Fibroblast of skin of right quadriceps (primary cell): ENCODE results near the gene OR8G1.
"Not testable (repeated sequence)": the region's sequence is repeated elsewhere in the genome, so short reads cannot be mapped to it uniquely, and the experiment has no call there.

ENCODE experiments used
- DNase-seq: peaks from one replicate; pipeline ENCODE4 v3.0.0-alpha.2; 2013

The OR8G1 gene

GRCh38 chr11:124249869-124250268 lies 9.0 kb downstream of the OR8G1 start:
- DNase-seq, result not testable (repeated sequence)

GRCh38 chr11:124256076-124256475 lies 15.2 kb downstream of the OR8G1 start, which contains the start of gene OR8G5:
OR8G5 (plus strand) TSS chr11:124256376; CDS start chr11:124264932, 8,556 bp downstream.
- DNase-seq, result no peak

- not testable (repeated sequence) for DNase-seq
Measured at GRCh38 chr11:124265041-124265440, 24.1 kb downstream of the OR8G1 start.

- peak; percentile 18 for DNase-seq
Measured at GRCh38 chr11:124270886-124271285, 30.0 kb downstream of the OR8G1 start.

GRCh38 chr11:124274000-124274399 lies 33.1 kb downstream of the OR8G1 start:
- DNase-seq, result no peak

GRCh38 chr11:124276081-124276480 lies 35.2 kb downstream of the OR8G1 start:
- peak; percentile 40 for DNase-seq

GRCh38 chr11:124277207-124277606 lies 36.3 kb downstream of the OR8G1 start:
- no peak for DNase-seq

- DNase-seq, result no peak
Measured at GRCh38 chr11:124277804-124278203, 36.9 kb downstream of the OR8G1 start.

- no peak for DNase-seq
Measured at GRCh38 chr11:124278261-124278660, 37.4 kb downstream of the OR8G1 start.

- DNase-seq, result peak; percentile 89
Measured at GRCh38 chr11:124285610-124286344, 44.9 kb downstream of the OR8G1 start.

GRCh38 chr11:124294687-124295086 lies 53.8 kb downstream of the OR8G1 start:
- no peak for DNase-seq

- peak; percentile 3 for DNase-seq
Measured at GRCh38 chr11:124296016-124296415, 55.1 kb downstream of the OR8G1 start.

- DNase-seq, result peak; percentile 74
Measured at GRCh38 chr11:124297921-124298320, 57.0 kb downstream of the OR8G1 start.

GRCh38 chr11:124301548-124301947 lies 60.7 kb downstream of the OR8G1 start:
- DNase-seq, result peak; percentile 67

- peak; percentile 5 for DNase-seq
Measured at GRCh38 chr11:124302347-124303125, 61.6 kb downstream of the OR8G1 start.
